Small intestine (tissue), 7 donors: ENCODE data around the gene KRT6C. TPM values are rescaled to one million over a fixed set of nuclear protein-coding genes. Genes with fewer than 3 reads are reported as not detected.

ENCODE experiments used
- DNase-seq, 2 donors: peaks; one replicate each; pipeline versions ENCODE4 v3.0.0 to v3.0.0-alpha.2; 2013
- FAIRE-seq: peaks from 2 replicates; lab custom pipeline; 2012; peaks lifted over from hg19 to GRCh38; lab: Jason Lieb, UNC
- H3K27ac ChIP-seq, 3 donors: one replicate each; pipeline ENCODE4 v1.5.1; 2013; ENCODE audit warnings: low read length in 2 of 3, mild to moderate bottlenecking in 2 of 3, control low read depth in 1 of 3, inconsistent platforms in 1 of 3, low read depth in 1 of 3, moderate library complexity in 1 of 3
- H3K27me3 ChIP-seq, 3 donors: one replicate each; pipeline ENCODE4 v1.6.1; 2013; ENCODE audit warnings: low read length in 3 of 3, inconsistent platforms in 1 of 3; ENCODE audit not compliant: control insufficient read depth in 3 of 3, insufficient read depth in 3 of 3
- H3K36me3 ChIP-seq, 3 donors: one replicate each; pipeline ENCODE4 v1.6.1; 2013; ENCODE audit warnings: low read length in 3 of 3, inconsistent platforms in 1 of 3, low read depth in 1 of 3, mild to moderate bottlenecking in 1 of 3, moderate library complexity in 1 of 3; ENCODE audit not compliant: control insufficient read depth in 3 of 3, insufficient read depth in 2 of 3
- H3K4me1 ChIP-seq, 3 donors: one replicate each; pipeline ENCODE4 v1.6.1; 2013; ENCODE audit warnings: low read length in 2 of 3, inconsistent platforms in 1 of 3, low read depth in 1 of 3, mild to moderate bottlenecking in 1 of 3, moderate library complexity in 1 of 3; ENCODE audit not compliant: control insufficient read depth in 3 of 3, insufficient read depth in 2 of 3
- H3K4me3 ChIP-seq, 3 donors: one replicate each; pipeline ENCODE4 v1.5.1; 2013; ENCODE audit warnings: low read length in 3 of 3, control low read depth in 1 of 3, inconsistent platforms in 1 of 3, low read depth in 1 of 3, mild to moderate bottlenecking in 1 of 3, moderate library complexity in 1 of 3
- H3K9me3 ChIP-seq, 2 donors: one replicate each; pipeline ENCODE4 v1.6.1; 2013; ENCODE audit warnings: low read depth in 1 of 2, low read length in 1 of 2; ENCODE audit not compliant: control insufficient read depth in 2 of 2, insufficient read depth in 1 of 2
- WGBS, 3 donors: extraction: QIAGEN DNeasy Blood & Tissue Kit; methylation state at CpG; one replicate each; pipeline ENCODE4 v1.1.7; 2013; 5-methylcytosine and 5-hydroxymethylcytosine counted together
- polyA plus RNA-seq, 4 donors: library from polyadenylated mRNA; stranded (reverse) in 3 of 4; unstranded in 1 of 4; fragments of 200-250 nt in 3 of 4; fragments of 120-200 nt in 1 of 4; gene quantifications; one replicate each; pipeline versions ENCODE4 v1.2.1 to v1.2.3, GENCODE V29; 2013
- donor health status: healthy with polysubstance abuse.
- donor health status: control.
- donor health status: control.
- donor health status: Bipolar disorder and iron deficiency.
- donor health status: healthy.

KRT6C gene
- polyA plus RNA-seq, 4 donors: 0.03 TPM; not detected in 3

- FAIRE-seq (no peak), DNase-seq (no peak)
- H3K9me3 ChIP-seq: no peaks in the 10 kb centered on the region
- H3K4me1 ChIP-seq: no peaks in the 10 kb centered on the region
- no peak overlapping the region for H3K27ac ChIP-seq
- no peaks in the 10 kb centered on the region for H3K36me3 ChIP-seq
- peaks cover 0 to 9% (median 3%) of the 10 kb centered on the region in 3 donors for H3K27me3 ChIP-seq
- no peak overlapping the region for H3K4me3 ChIP-seq
- 0 to 63% (median 40%) methylated on average over 1 of the region's 1 CpG for WGBS, 3 donors
Measured at GRCh38 chr12:52487211-52487610, 13.6 kb upstream of the KRT6C start.

- 73 to 79% (median 77%) methylated on average over 5 of the region's 5 CpGs for whole genome bisulfite sequencing, 3 donors
- H3K36me3 ChIP-seq: no peaks in the 10 kb centered on the region
- no peaks in the 10 kb centered on the region for H3K4me1 ChIP-seq
Measured at GRCh38 chr12:52486166-52487105, 12.8 kb upstream of the KRT6C start.

GRCh38 chr12:52480073-52480472 is 6.5 kb upstream of the KRT6C start:
- H3K36me3 ChIP-seq: no peaks in the 10 kb centered on the region
- H3K27me3 ChIP-seq: no peaks in the 10 kb centered on the region
- no peaks in the 10 kb centered on the region for H3K9me3 ChIP-seq
- FAIRE-seq: no peak
- 50 to 54% (median 50%) methylated on average over 3 of the region's 3 CpGs for WGBS, 3 donors
- no peak for DNase-seq
- H3K4me3 ChIP-seq: no peak overlapping the region
- no peaks in the 10 kb centered on the region for H3K4me1 ChIP-seq
- H3K27ac ChIP-seq: no peak overlapping the region

More at GRCh38 chr12:52486166-52487105, 12.8 kb upstream of the KRT6C start:
- no peak for FAIRE-seq
- no peak for DNase-seq
- no peak overlapping the region for H3K4me3 ChIP-seq
- no peaks in the 10 kb centered on the region for H3K9me3 ChIP-seq
- H3K27me3 ChIP-seq: peaks cover 0 to 8% (median under 1%) of the 10 kb centered on the region in 3 donors
- no peak overlapping the region for H3K27ac ChIP-seq

- FAIRE-seq (no peak), DNase-seq (no peak)
- WGBS, 3 donors: 39 to 65% (median 50%) methylated on average over 2 of the region's 2 CpGs
- Histone ChIP-seq H3K27me3 (no peaks in the 10 kb centered on the region), H3K36me3 (no peaks in the 10 kb centered on the region), H3K4me3 (no peak overlapping the region), H3K9me3 (no peaks in the 10 kb centered on the region), H3K4me1 (no peaks in the 10 kb centered on the region), H3K27ac (no peak overlapping the region)
Measured at GRCh38 chr12:52477651-52478050, 4.0 kb upstream of the KRT6C start.

- H3K4me1 ChIP-seq: no peaks in the 10 kb centered on the region
- no peaks in the 10 kb centered on the region for H3K27me3 ChIP-seq
- DNase-seq (no peak), FAIRE-seq (no peak)
- H3K4me3 ChIP-seq: no peak overlapping the region
- WGBS, 3 donors: 92 to 94% (median 93%) methylated on average over 2 of the region's 2 CpGs
- H3K27ac ChIP-seq: no peak overlapping the region
- no peaks in the 10 kb centered on the region for H3K9me3 ChIP-seq
- H3K36me3 ChIP-seq: no peaks in the 10 kb centered on the region
Measured at GRCh38 chr12:52474212-52474611, 607 bp upstream of the KRT6C start.

- DNase-seq: no peak
- Histone ChIP-seq H3K4me3 (no peak overlapping the region), H3K9me3 (no peaks in the 10 kb centered on the region), H3K4me1 (no peaks in the 10 kb centered on the region), H3K27ac (no peak overlapping the region), H3K27me3 (no peaks in the 10 kb centered on the region), H3K36me3 (no peaks in the 10 kb centered on the region)
- FAIRE-seq: no peak
- WGBS, 3 donors: 59 to 83% (median 78%) methylated on average over 4 of the region's 4 CpGs
Measured at GRCh38 chr12:52469853-52470252, 3.8 kb downstream of the KRT6C start.

GRCh38 chr12:52464897-52465296 is 8.7 kb downstream of the KRT6C start:
- Histone ChIP-seq H3K27ac (no peak overlapping the region), H3K9me3 (no peaks in the 10 kb centered on the region), H3K27me3 (peaks cover 0 to 2% (median 0%) of the 10 kb centered on the region in 3 donors), H3K4me3 (no peak overlapping the region), H3K4me1 (no peaks in the 10 kb centered on the region), H3K36me3 (no peaks in the 10 kb centered on the region)
- WGBS, 3 donors: 47 to 69% (median 60%) methylated on average over 2 of the region's 2 CpGs
- FAIRE-seq: no peak
- no peak for DNase-seq

GRCh38 chr12:52461693-52462092 is 11.9 kb downstream of the KRT6C start:
- Histone ChIP-seq H3K36me3 (no peaks in the 10 kb centered on the region), H3K27me3 (peaks cover 0 to 2% (median 0%) of the 10 kb centered on the region in 3 donors), H3K27ac (no peak overlapping the region), H3K9me3 (no peaks in the 10 kb centered on the region), H3K4me1 (no peaks in the 10 kb centered on the region), H3K4me3 (no peak overlapping the region)
- WGBS, 3 donors: 29 to 55% (median 40%) methylated on average over 5 of the region's 5 CpGs
- DNase-seq (no peak), FAIRE-seq (no peak)
